ENCODE data around the gene ASAP2.
"Not testable (repeated sequence)": the region's sequence is repeated elsewhere in the genome, so short reads cannot be mapped to it uniquely, and the experiment has no call there.

ASAP2 gene

DNA sequence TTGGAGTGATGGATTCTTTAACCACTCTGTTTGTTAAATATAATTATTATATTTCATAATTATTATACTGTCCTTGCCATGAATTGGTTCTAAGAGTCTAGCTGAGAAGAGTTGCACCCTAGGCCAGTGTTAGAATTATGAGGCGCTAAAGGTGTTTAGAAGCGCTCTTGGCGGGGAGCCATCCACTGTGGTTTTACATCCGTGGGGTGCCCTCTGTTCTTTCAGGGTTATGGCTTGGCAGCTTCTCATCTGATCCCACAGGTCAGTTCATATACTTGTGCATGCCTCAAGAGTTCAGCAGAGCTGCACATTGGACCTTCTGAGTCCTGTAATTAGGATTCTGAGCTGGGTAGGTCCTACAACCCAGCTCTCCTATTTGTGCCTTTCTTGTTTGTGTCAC is 9.1 kb downstream of the ASAP2 start:
- H3K36me3 ChIP-seq (replicated peaks in 1 of 2; ENCODE audit: control insufficient read depth in 2 of 2, insufficient read depth in 2 of 2, low read length in 2 of 2), result peaks cover 6 to 29% of the 10 kb centered on the region in 2 donors
- no CpG with 5 or more reads among the region's 4 CpGs for WGBS, 2 donors (ENCODE audit: extremely low coverage in 2 of 2, insufficient read length in 2 of 2, insufficient replicate concordance in 1 of 2)

GRCh38 chr2:9216143-9216542 is 9.5 kb downstream of the ASAP2 start:
- not testable (repeated sequence) for H3K14ac ChIP-seq (ENCODE audit: low read length); H3K4me1 ChIP-seq (ENCODE audit: control insufficient read depth in 2 of 2, insufficient read depth in 1 of 2, low read depth in 1 of 2, low read length in 2 of 2); DNase-seq (ENCODE audit: low spot score); H2BK120ac ChIP-seq (ENCODE audit: low read depth, low read length); H3K4ac ChIP-seq (ENCODE audit: low read length); H4K91ac ChIP-seq (ENCODE audit: low read depth, low read length, poor library complexity); H2BK15ac ChIP-seq (ENCODE audit: low read length); H2AFZ ChIP-seq (ENCODE audit: low read length); H4K8ac ChIP-seq (ENCODE audit: low read depth, low read length); H3K27ac ChIP-seq (replicated peaks; ENCODE audit: low read length); H2BK5ac ChIP-seq (ENCODE audit: low read length); H3K4me2 ChIP-seq (ENCODE audit: insufficient read depth, low read length, poor library complexity, severe bottlenecking); H3K18ac ChIP-seq (ENCODE audit: low read length); H3K9ac ChIP-seq (ENCODE audit: low read depth, low read length, poor library complexity); H2AK5ac ChIP-seq (ENCODE audit: low read depth, low read length); H3K4me3 ChIP-seq (ENCODE audit: low read length in 2 of 2); H3K79me1 ChIP-seq (ENCODE audit: low read depth, low read length); H2BK12ac ChIP-seq (ENCODE audit: low read length); H3K23ac ChIP-seq (ENCODE audit: low read depth, low read length, poor library complexity); H3K27me3 ChIP-seq (ENCODE audit: control insufficient read depth in 3 of 3, insufficient read depth in 3 of 3, low read depth in 1 of 3, low read length in 3 of 3)
- no CpG with 5 or more reads among the region's 2 CpGs for WGBS, 2 donors (ENCODE audit: extremely low coverage in 2 of 2, insufficient read length in 2 of 2, insufficient replicate concordance in 1 of 2)
- Histone ChIP-seq H3K36me3 (replicated peaks in 1 of 2; ENCODE audit: control insufficient read depth in 2 of 2, insufficient read depth in 2 of 2, low read length in 2 of 2) (peaks cover 6 to 29% of the 10 kb centered on the region in 2 donors), H3K9me3 (replicated peaks in 1 of 2; ENCODE audit: control insufficient read depth in 2 of 2, insufficient read depth in 1 of 2, low read depth in 1 of 2, low read length in 2 of 2) (peaks cover 0 to 16% of the 10 kb centered on the region in 2 donors)

More for the DNA sequence above, 9.1 kb downstream of the ASAP2 start:
- Histone ChIP-seq H4K91ac (ENCODE audit: low read depth, low read length, poor library complexity) (no peak overlapping the region), H2BK15ac (ENCODE audit: low read length) (no peak overlapping the region), H2BK120ac (ENCODE audit: low read depth, low read length) (no peak overlapping the region), H3K79me1 (ENCODE audit: low read depth, low read length) (peaks cover 7% of the 10 kb centered on the region), H3K4me3 (ENCODE audit: low read length in 2 of 2) (no peak overlapping the region), H3K18ac (ENCODE audit: low read length) (no peak overlapping the region), H2BK5ac (ENCODE audit: low read length) (no peak overlapping the region), H2AK5ac (ENCODE audit: low read depth, low read length) (no peak overlapping the region), H2AFZ (ENCODE audit: low read length) (no peak overlapping the region), H3K4me1 (ENCODE audit: control insufficient read depth in 2 of 2, insufficient read depth in 1 of 2, low read depth in 1 of 2, low read length in 2 of 2) (peaks cover 3% of the 10 kb centered on the region in 2 donors), H3K27me3 (ENCODE audit: control insufficient read depth in 3 of 3, insufficient read depth in 3 of 3, low read depth in 1 of 3, low read length in 3 of 3) (no peaks in the 10 kb centered on the region), H3K23ac (ENCODE audit: low read depth, low read length, poor library complexity) (no peak overlapping the region), H3K4ac (ENCODE audit: low read length) (no peak overlapping the region), H3K9me3 (replicated peaks in 1 of 2; ENCODE audit: control insufficient read depth in 2 of 2, insufficient read depth in 1 of 2, low read depth in 1 of 2, low read length in 2 of 2) (peaks cover 0 to 11% of the 10 kb centered on the region in 2 donors), H2BK12ac (ENCODE audit: low read length) (no peak overlapping the region), H3K27ac (replicated peaks; ENCODE audit: low read length) (no peak overlapping the region), H4K8ac (ENCODE audit: low read depth, low read length) (no peak overlapping the region), H3K14ac (ENCODE audit: low read length) (no peak overlapping the region), H3K9ac (ENCODE audit: low read depth, low read length, poor library complexity) (no peak overlapping the region), H3K4me2 (ENCODE audit: insufficient read depth, low read length, poor library complexity, severe bottlenecking) (no peak overlapping the region)
- no peak for DNase-seq (ENCODE audit: low spot score)

DNA sequence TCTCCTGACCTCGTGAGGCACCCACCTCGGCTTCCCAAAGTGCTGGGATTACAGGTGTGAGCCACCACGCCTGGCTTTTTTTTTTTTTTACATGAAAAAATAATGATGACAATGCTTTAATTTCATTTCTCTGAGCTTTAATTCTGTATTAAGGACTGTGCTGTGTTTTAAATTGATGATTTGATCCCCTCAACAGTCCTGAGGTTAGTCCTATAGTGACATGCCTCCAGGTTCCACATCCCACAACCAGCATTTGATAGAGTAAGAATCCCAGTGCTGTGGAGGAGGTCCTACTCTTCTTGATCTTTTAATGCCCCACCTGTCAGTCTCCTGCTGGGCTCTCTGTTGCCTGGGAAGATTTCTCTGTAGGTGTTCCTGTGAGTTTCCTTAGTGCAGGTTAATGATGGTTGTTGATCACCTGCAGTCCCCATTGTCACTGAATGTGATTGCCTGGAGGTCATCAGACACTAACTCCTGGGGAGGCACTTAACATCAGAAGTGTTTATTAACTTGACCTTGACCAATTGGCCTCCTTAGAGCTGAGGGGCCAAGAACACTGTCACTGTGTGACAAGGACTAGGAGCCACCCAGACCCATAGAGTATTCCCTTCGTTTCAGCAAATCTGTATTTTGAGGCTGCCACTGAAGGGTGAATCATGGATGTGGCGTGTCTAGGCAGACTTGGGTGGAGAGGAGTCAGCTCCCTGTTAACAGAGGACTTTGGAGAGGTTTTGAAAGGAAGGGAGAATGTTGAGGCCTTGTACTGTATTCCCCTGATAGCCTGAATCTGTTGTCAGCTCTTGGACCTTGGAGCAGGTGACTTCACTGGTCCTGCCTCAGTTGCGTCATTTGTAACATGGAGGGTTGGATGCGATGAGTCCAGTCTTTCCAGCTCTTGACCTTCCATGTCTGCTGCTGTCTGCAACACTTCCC is 11.5 kb downstream of the ASAP2 start:
- H2BK12ac ChIP-seq (ENCODE audit: low read length), result no peak overlapping the region
- H3K4me1 ChIP-seq (ENCODE audit: control insufficient read depth in 2 of 2, insufficient read depth in 1 of 2, low read depth in 1 of 2, low read length in 2 of 2), result peaks cover 0 to under 1% of the 10 kb centered on the region in 2 donors
- no peak overlapping the region for H2AFZ ChIP-seq (ENCODE audit: low read length)
- no peak overlapping the region for H2AK5ac ChIP-seq (ENCODE audit: low read depth, low read length)
- peaks cover 0 to 16% of the 10 kb centered on the region in 2 donors for H3K9me3 ChIP-seq (replicated peaks in 1 of 2; ENCODE audit: control insufficient read depth in 2 of 2, insufficient read depth in 1 of 2, low read depth in 1 of 2, low read length in 2 of 2)
- H3K9ac ChIP-seq (ENCODE audit: low read depth, low read length, poor library complexity), result no peak overlapping the region
- no peak overlapping the region for H3K18ac ChIP-seq (ENCODE audit: low read length)
- H3K79me1 ChIP-seq (ENCODE audit: low read depth, low read length), result peaks cover 3% of the 10 kb centered on the region
- no peak overlapping the region for H2BK15ac ChIP-seq (ENCODE audit: low read length)
- H3K36me3 ChIP-seq (replicated peaks in 1 of 2; ENCODE audit: control insufficient read depth in 2 of 2, insufficient read depth in 2 of 2, low read length in 2 of 2), result peaks cover 0 to 17% of the 10 kb centered on the region in 2 donors
- no CpG with 5 or more reads among the region's 7 CpGs for WGBS, 2 donors (ENCODE audit: extremely low coverage in 2 of 2, insufficient read length in 2 of 2, insufficient replicate concordance in 1 of 2)
- no peak overlapping the region for H3K27ac ChIP-seq (replicated peaks; ENCODE audit: low read length)
- H2BK5ac ChIP-seq (ENCODE audit: low read length), result no peak overlapping the region
- H2BK120ac ChIP-seq (ENCODE audit: low read depth, low read length), result no peak overlapping the region
- no peak overlapping the region for H3K4me2 ChIP-seq (ENCODE audit: insufficient read depth, low read length, poor library complexity, severe bottlenecking)
- H4K91ac ChIP-seq (ENCODE audit: low read depth, low read length, poor library complexity), result no peak overlapping the region
- no peak overlapping the region for H3K23ac ChIP-seq (ENCODE audit: low read depth, low read length, poor library complexity)
- no peak overlapping the region for H3K4me3 ChIP-seq (ENCODE audit: low read length in 2 of 2)
- no peak overlapping the region for H4K8ac ChIP-seq (ENCODE audit: low read depth, low read length)
- no peak overlapping the region for H3K14ac ChIP-seq (ENCODE audit: low read length)
- no peak for DNase-seq (ENCODE audit: low spot score)
- no peak overlapping the region for H3K4ac ChIP-seq (ENCODE audit: low read length)
- no peaks in the 10 kb centered on the region for H3K27me3 ChIP-seq (ENCODE audit: control insufficient read depth in 3 of 3, insufficient read depth in 3 of 3, low read depth in 1 of 3, low read length in 3 of 3)

GRCh38 chr2:9219027-9219445 is 12.4 kb downstream of the ASAP2 start:
- Histone ChIP-seq H2AFZ (ENCODE audit: low read length) (no peak overlapping the region), H2BK5ac (ENCODE audit: low read length) (no peak overlapping the region), H3K79me1 (ENCODE audit: low read depth, low read length) (peaks cover 3% of the 10 kb centered on the region), H2BK15ac (ENCODE audit: low read length) (no peak overlapping the region), H3K9me3 (replicated peaks in 1 of 2; ENCODE audit: control insufficient read depth in 2 of 2, insufficient read depth in 1 of 2, low read depth in 1 of 2, low read length in 2 of 2) (peaks cover 0 to 16% of the 10 kb centered on the region in 2 donors), H4K91ac (ENCODE audit: low read depth, low read length, poor library complexity) (no peak overlapping the region), H4K8ac (ENCODE audit: low read depth, low read length) (no peak overlapping the region), H3K4ac (ENCODE audit: low read length) (no peak overlapping the region), H3K9ac (ENCODE audit: low read depth, low read length, poor library complexity) (no peak overlapping the region), H2AK5ac (ENCODE audit: low read depth, low read length) (no peak overlapping the region), H3K18ac (ENCODE audit: low read length) (no peak overlapping the region), H2BK12ac (ENCODE audit: low read length) (no peak overlapping the region), H3K4me1 (ENCODE audit: control insufficient read depth in 2 of 2, insufficient read depth in 1 of 2, low read depth in 1 of 2, low read length in 2 of 2) (no peaks in the 10 kb centered on the region), H3K36me3 (replicated peaks in 1 of 2; ENCODE audit: control insufficient read depth in 2 of 2, insufficient read depth in 2 of 2, low read length in 2 of 2) (peaks cover 0 to 14% of the 10 kb centered on the region in 2 donors), H3K14ac (ENCODE audit: low read length) (no peak overlapping the region), H2BK120ac (ENCODE audit: low read depth, low read length) (no peak overlapping the region), H3K27me3 (ENCODE audit: control insufficient read depth in 3 of 3, insufficient read depth in 3 of 3, low read depth in 1 of 3, low read length in 3 of 3) (no peaks in the 10 kb centered on the region), H3K4me2 (ENCODE audit: insufficient read depth, low read length, poor library complexity, severe bottlenecking) (no peak overlapping the region), H3K4me3 (ENCODE audit: low read length in 2 of 2) (no peak overlapping the region), H3K27ac (replicated peaks; ENCODE audit: low read length) (no peak overlapping the region), H3K23ac (ENCODE audit: low read depth, low read length, poor library complexity) (no peak overlapping the region)
- DNase-seq (ENCODE audit: low spot score), result no peak
- WGBS, 2 donors (ENCODE audit: extremely low coverage in 2 of 2, insufficient read length in 2 of 2, insufficient replicate concordance in 1 of 2), result no CpG with 5 or more reads among the region's 4 CpGs
